IPS-15b (cell line): ENCODE data around the gene EPB41L3.
"Not testable (repeated sequence)": the region's sequence is repeated elsewhere in the genome, so short reads cannot be mapped to it uniquely, and the experiment has no call there.

ENCODE experiments used
- H3K27me3 ChIP-seq: one replicate; pipeline ENCODE4 v1.6.1; 2013; ENCODE audit warnings: low read length; ENCODE audit not compliant: control insufficient read depth, insufficient read depth
- H3K36me3 ChIP-seq: one replicate; pipeline ENCODE4 v1.6.1; 2013; ENCODE audit warnings: low read length; ENCODE audit not compliant: control insufficient read depth, insufficient read depth
- H3K4me1 ChIP-seq: one replicate; pipeline ENCODE4 v1.6.1; 2013; ENCODE audit warnings: mild to moderate bottlenecking, low read length; ENCODE audit not compliant: control insufficient read depth, insufficient read depth
- H3K4me3 ChIP-seq: one replicate; pipeline ENCODE4 v1.5.1; 2013; ENCODE audit warnings: low read depth, low read length
- H3K9ac ChIP-seq: one replicate; pipeline ENCODE4 v1.6.1; 2013; ENCODE audit warnings: low read depth, mild to moderate bottlenecking, low read length
- H3K9me3 ChIP-seq: one replicate; pipeline ENCODE4 v1.6.1; 2013; ENCODE audit warnings: mild to moderate bottlenecking, low read length; ENCODE audit not compliant: control insufficient read depth, insufficient read depth

Gene EPB41L3

DNA sequence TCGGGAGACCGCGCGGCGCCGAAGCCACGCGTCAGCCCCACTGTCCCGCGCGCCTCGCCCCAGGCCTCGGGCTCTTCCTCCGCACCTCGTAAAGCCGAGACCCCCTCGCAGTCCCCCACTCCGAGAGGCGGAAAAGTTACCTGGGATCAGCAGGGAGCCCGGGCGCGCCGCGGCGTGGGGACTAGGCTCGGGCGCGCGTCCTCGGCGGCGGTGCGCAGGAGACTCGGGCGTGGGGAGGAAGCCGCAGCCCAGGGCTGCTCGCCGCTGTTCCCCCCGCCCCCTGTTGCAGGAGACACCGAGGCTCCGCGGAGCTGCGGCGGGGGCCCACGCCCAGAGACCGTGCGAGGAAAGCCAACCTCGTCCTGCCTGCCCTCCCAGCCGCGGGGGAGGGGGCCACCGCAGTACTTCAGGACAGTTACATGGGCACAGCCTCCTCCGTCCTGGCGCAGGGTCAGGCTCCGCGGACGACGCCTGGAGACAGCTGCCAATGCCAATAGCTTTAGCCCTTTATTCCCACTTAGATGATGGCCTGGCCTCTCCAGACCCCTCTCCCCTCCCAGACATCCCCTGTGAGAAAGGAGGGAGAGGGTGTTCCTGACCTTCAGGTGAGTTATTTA lies at the start of gene EPB41L3:
EPB41L3 (minus strand) TSS at position 225 of the 617 bp plus-strand sequence. CDS start 54,814 bp downstream, outside the sequence.
- Histone ChIP-seq H3K4me3 (peak within 1 kb of the TSS; percentile 73), H3K9ac (no peak within 1 kb of the TSS), H3K9me3 (no peaks in the 10 kb centered on the region), H3K4me1 (peaks cover 5% of the 10 kb centered on the region), H3K36me3 (no peaks in the 10 kb centered on the region), H3K27me3 (peaks cover 19% of the 10 kb centered on the region)

DNA sequence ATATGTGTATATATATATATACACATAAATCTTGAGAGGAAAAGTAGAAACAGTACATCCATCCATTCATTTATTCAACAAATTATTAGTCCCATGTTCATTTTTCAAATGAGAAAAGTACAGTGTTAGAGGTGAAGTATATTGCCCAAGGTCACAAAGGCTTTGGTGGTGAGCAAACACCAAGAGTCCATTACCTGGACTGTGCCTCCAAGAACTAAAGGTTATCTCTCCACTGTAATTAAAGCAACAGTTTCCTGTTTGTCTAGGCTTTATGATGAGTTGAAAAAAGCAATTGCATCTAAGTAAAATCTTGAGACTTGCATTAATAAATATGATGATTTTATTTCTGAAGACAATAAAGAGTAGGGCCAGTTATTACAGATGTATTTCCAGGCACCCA lies 44.7 kb upstream of the EPB41L3 start:
- Histone ChIP-seq H3K36me3 (no peaks in the 10 kb centered on the region), H3K27me3 (no peaks in the 10 kb centered on the region), H3K9ac (no peak overlapping the region), H3K9me3 (no peaks in the 10 kb centered on the region), H3K4me1 (no peaks in the 10 kb centered on the region), H3K4me3 (no peak overlapping the region)

DNA sequence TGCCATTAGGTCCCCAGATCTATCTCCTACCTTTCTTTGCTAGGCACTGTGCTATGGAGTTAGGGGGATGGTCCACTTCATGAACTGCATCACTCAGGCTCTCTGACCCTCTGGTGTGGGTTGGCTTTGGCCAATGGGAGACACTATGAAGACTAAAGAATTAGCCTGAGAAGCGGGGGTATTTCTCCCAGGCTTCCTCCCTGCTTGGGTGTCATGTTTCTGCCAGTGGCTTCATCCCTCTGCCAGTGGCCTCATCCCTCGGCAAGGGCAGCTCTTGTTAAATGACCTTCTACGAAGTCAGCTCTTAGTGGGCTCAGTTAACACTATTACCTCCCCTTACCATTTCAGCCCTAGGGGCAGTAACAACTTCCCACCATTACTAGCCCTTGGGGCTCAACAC lies 41.9 kb upstream of the EPB41L3 start:
- Histone ChIP-seq H3K27me3 (no peaks in the 10 kb centered on the region), H3K4me1 (peaks cover 11% of the 10 kb centered on the region), H3K9ac (no peak overlapping the region), H3K9me3 (no peaks in the 10 kb centered on the region), H3K4me3 (no peak overlapping the region), H3K36me3 (no peaks in the 10 kb centered on the region)

DNA sequence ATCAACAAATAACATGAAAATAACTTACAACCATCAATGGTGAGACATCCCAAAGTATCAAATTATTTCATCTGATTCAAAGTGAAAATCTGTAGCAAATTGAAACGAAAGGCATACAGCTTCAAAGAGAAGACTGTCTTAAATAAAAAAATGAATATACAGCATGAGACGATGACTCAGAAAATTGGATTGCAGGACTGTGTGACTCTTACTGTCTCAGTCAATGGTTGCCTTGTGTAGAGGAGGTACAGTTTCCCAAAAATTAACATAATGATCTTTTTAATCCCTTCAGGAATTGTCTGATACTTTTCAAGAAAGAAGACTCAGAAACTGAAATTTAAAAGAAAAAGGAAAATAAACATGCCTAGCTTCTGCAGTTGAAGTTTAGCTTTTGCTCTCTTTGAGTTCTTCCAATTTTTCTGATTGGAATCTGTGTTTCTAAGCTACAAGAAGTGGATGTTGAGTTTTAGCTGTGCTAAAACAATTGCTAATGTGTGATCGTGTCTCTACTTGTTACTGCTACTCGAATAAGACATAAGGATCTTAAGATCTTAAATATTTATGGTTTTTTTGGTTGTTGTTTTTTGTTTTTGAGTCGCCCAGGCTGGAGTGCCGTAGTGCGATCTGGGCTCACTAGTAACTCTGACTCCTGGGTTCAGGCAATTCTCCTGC lies 41.1 kb upstream of the EPB41L3 start:
- Histone ChIP-seq H3K9me3 (no peaks in the 10 kb centered on the region), H3K36me3 (no peaks in the 10 kb centered on the region)

DNA sequence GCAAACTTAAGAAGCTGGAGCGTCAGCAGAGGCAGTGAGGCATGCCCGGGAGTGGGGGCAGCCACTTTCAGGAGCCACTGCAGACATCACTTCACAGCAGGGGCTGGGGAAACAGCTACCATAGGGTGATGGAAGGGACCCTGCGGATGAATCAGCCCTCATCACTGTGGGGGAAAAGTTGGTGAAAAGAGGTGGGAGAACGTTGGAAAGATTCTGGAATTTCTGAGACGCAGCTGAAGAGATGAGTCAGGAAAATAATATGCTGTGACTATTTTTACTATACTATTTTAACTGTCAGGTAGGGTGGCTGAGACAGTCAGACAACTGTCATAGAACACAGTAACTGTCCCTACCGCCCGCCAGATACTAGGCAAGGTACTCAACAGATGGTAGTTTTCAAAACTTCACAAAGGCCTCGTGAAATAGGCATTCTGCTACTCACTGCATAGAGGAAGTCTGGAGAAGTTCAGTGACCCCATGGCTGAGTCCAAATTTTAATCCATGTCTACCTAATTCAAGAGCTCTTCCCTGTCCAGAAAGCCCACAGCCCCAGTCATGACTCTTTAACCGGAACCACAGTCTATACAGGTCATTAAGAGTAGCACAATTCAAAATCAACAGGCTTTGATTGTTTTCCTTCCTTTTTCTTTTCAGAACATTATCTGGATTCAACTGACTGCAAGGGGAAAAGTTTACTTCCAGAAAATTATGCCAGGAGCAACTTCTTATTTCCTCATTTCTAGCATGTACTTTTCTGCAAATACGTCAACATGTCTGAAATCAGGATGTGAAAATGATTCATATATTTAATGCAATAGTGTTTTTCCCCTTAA lies 39.3 kb upstream of the EPB41L3 start:
- Histone ChIP-seq H3K27me3 (no peaks in the 10 kb centered on the region), H3K9me3 (no peaks in the 10 kb centered on the region), H3K4me1 (peaks cover 11% of the 10 kb centered on the region), H3K4me3 (no peak overlapping the region), H3K9ac (no peak overlapping the region), H3K36me3 (no peaks in the 10 kb centered on the region)

More for the DNA sequence above, 41.1 kb upstream of the EPB41L3 start:
- Histone ChIP-seq H3K9ac (no peak overlapping the region), H3K27me3 (no peaks in the 10 kb centered on the region), H3K4me3 (no peak overlapping the region), H3K4me1 (peaks cover 11% of the 10 kb centered on the region)

DNA sequence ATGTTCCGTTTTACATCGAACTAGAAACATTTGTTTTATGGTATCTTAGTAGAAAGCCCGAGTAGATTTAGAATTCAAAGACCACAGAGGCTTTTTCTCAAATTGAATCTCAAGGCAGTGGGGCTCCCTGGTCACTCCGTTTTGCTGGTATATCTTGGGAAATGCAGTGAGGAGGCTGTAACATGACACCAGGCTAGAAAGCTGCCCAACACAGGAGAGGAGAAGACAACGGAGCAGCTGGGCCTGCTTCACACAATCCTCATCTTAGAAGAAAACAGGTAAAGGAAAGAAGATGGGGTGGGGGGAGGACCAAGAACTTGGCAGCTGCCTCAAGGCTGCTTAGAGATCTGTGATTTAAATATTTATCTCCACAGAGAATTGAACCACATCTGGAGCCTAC lies 38.3 kb upstream of the EPB41L3 start:
- Histone ChIP-seq H3K9ac (no peak overlapping the region), H3K4me1 (peaks cover 14% of the 10 kb centered on the region), H3K36me3 (no peaks in the 10 kb centered on the region), H3K9me3 (no peaks in the 10 kb centered on the region), H3K4me3 (no peak overlapping the region), H3K27me3 (no peaks in the 10 kb centered on the region)

DNA sequence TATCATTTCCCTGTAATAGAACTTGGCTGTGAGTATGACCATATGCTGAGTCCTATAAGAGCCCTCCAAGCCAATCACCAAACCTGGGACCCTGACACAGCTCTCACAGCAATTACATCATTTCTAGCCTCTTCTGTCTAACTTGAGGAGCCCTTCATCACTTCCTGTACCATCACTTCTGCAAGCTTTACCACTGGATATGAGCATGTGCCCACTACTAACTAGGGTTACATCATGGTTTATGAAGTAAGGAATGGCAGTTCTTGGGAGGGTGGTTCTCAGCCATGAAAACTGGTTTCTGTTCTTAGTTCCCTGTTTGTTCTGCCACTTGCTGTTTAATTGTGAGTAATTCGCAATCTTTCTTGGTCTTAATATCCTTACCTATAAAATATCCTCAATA lies 31.0 kb upstream of the EPB41L3 start:
- Histone ChIP-seq H3K9ac (no peak overlapping the region), H3K9me3 (no peaks in the 10 kb centered on the region), H3K36me3 (no peaks in the 10 kb centered on the region), H3K4me1 (peaks cover 13% of the 10 kb centered on the region), H3K4me3 (no peak overlapping the region), H3K27me3 (no peaks in the 10 kb centered on the region)

DNA sequence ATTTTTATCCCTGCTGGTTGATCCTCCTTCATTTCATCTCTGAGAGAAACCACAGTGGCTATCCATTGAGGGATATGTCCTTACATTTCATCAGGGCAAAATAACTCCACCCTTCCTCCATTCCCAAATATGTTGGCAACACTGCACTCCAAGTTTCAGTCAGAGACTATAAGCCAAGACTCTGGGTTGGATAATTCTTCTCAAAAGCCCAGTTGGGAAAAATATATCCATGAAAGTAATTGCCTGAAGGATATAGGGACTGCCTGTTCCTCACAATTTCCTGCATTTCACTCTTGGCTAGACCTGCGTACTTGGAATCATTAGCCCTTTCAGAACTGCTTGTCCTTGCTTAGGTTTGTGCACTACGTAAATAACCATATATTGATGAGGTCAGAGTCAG lies 27.9 kb upstream of the EPB41L3 start:
- H3K27me3 ChIP-seq: no peaks in the 10 kb centered on the region
- H3K9ac ChIP-seq: no peak overlapping the region
- H3K36me3 ChIP-seq: no peaks in the 10 kb centered on the region
- peaks cover 9% of the 10 kb centered on the region for H3K4me1 ChIP-seq
- H3K9me3 ChIP-seq: no peaks in the 10 kb centered on the region
- H3K4me3 ChIP-seq: no peak overlapping the region

DNA sequence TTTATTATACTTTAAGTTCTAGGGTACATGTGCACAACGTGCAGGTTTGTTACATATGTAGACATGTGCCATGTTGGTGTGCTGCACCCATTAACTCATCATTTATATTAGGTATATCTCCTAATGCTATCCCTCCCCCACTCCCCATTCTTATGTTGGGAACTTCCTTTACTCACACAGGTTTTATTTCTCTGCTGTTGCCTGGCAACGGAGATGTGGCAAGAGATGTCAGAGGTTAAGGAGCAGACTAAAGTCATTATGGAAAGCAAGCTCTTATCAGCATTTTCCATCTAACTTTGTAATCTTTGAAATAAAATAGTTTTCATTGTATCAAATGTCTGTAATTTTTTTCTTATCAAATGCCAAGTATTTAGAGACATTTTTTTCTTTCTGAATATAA lies 26.8 kb upstream of the EPB41L3 start:
- H3K4me3 ChIP-seq, H3K27me3 ChIP-seq, H3K36me3 ChIP-seq, H3K9me3 ChIP-seq, H3K4me1 ChIP-seq, H3K9ac ChIP-seq: not testable (repeated sequence)

DNA sequence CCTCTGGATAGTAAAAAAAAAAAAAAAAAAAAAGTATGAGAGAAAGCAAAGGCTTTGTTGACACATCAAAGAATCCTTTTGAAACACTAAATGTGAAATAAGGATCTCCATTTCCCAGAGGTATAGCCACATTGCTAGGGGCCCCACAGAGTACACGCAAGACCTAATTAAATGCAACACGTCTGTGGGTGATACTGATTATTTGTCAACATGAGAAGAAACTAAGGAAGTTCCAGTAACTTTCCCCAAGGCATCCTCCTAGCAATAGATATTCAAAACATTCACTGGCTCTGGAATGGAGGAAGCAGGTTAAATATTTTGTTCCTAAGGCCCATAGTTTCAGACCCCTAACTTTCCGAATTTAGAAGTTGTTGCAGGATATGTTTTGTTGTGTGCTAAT lies 24.6 kb upstream of the EPB41L3 start:
- H3K36me3 ChIP-seq: no peaks in the 10 kb centered on the region
- H3K4me3 ChIP-seq: no peak overlapping the region
- H3K4me1 ChIP-seq: peaks cover 4% of the 10 kb centered on the region
- no peak overlapping the region for H3K9ac ChIP-seq
- no peaks in the 10 kb centered on the region for H3K27me3 ChIP-seq
- no peaks in the 10 kb centered on the region for H3K9me3 ChIP-seq

DNA sequence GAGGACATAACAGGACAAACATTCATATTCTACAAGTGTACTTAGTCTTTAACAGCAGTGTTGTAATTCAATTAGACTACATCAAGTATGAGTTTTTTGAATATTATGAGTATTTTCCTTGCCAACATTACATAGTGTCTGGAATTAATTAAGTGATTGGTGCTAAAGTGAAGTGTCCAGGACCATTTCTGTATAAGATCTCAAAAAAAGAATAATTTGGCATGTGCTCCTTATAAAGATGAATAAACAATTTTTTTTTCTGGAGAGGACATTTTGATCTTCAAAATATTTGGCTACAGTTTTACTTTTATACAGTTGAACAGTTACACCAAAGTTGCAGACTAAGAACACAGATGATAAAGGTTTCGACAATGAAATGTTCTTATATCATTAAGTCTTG lies 15.1 kb upstream of the EPB41L3 start:
- H3K9me3 ChIP-seq: no peaks in the 10 kb centered on the region
- no peak overlapping the region for H3K4me3 ChIP-seq
- no peaks in the 10 kb centered on the region for H3K36me3 ChIP-seq
- no peak overlapping the region for H3K9ac ChIP-seq
- H3K4me1 ChIP-seq: no peaks in the 10 kb centered on the region
- H3K27me3 ChIP-seq: no peaks in the 10 kb centered on the region
